GM12878 (cell line): Measurements from ENCODE around the gene GNL3. TPM values are rescaled to one million over a fixed set of nuclear protein-coding genes. Genes with fewer than 3 reads are reported as not detected.

Experiments
- ATAC-seq: fragments of 200-7000 bp; cut with Tn5 transposase; 3 replicates; pipeline ENCODE4 v1.9.1; 2020; ENCODE audit warnings: mild to moderate bottlenecking, moderate library complexity
- BruUV-seq: library from RNA; stranded (reverse); fragments of 400-500 nt; replicated peaks from 2 replicates; lab custom pipeline; 2021; lab: Mats Ljungman, UMichigan
- CTCF ChIA-PET: fragments of 300-600 bp; sonication (Branson Sonifier 250); formaldehyde crosslinking; extraction: SDS; loops from one replicate; lab custom pipeline; 2021; ENCODE audit warnings: inconsistent platforms; lab: Yijun Ruan, JAX
- POLR2A ChIA-PET: fragments of 350-600 bp; formaldehyde crosslinking; extraction: SDS; loops from one replicate; lab custom pipeline; 2021; ENCODE audit warnings: inconsistent platforms; lab: Charles Lee
- RAD21 ChIA-PET: fragments of 300-600 bp; sonication (Branson Sonifier 250); formaldehyde crosslinking; loops from one replicate; lab custom pipeline; 2023; ENCODE audit warnings: antibody characterized with exemption; ENCODE audit not compliant: unreplicated experiment; lab: Charles Lee
- SMC1A ChIA-PET: fragments of 300-600 bp; sonication (Branson Sonifier 250); formaldehyde crosslinking; loops from one replicate; lab custom pipeline; 2023; ENCODE audit not compliant: unreplicated experiment, uncharacterized antibody; lab: Charles Lee
- DNase-seq: peaks from one replicate; pipeline ENCODE4 v3.0.0-alpha.2; 2011; ENCODE audit warnings: low read depth, low spot score
- FAIRE-seq: peaks from 3 replicates; lab custom pipeline; 2011; peaks lifted over from hg19 to GRCh38; lab: Jason Lieb, UNC
- H2AFZ ChIP-seq: 2 replicates; pipeline ENCODE4 v1.6.0; 2011; ENCODE audit warnings: low read depth, low read length, control low read depth; ENCODE audit not compliant: control insufficient read depth
- H3K27ac ChIP-seq: 2 replicates; pipeline ENCODE4 v1.5.1; 2011; ENCODE audit warnings: control low read depth; ENCODE audit not compliant: control insufficient read depth, insufficient read depth
- H3K27me3 ChIP-seq, 2 experiments: replicated peaks in 1 of 2; 2 replicates each; pipeline versions ENCODE4 v1.6.0 to v1.6.1; 2011; ENCODE audit warnings: low read length in 1 of 2; ENCODE audit not compliant: control insufficient read depth in 2 of 2, insufficient read depth in 2 of 2
- H3K36me3 ChIP-seq, 2 experiments: 2 replicates each; pipeline ENCODE4 v1.5.1; 2011; ENCODE audit warnings: low read length in 1 of 2; ENCODE audit not compliant: control insufficient read depth in 2 of 2, insufficient read depth in 2 of 2
- H3K4me1 ChIP-seq: 2 replicates; pipeline ENCODE4 v1.6.1; 2011; ENCODE audit warnings: mild to moderate bottlenecking, low read length, moderate library complexity, mixed read lengths; ENCODE audit not compliant: control insufficient read depth, insufficient read depth
- H3K4me2 ChIP-seq: 2 replicates; pipeline ENCODE4 v1.6.0; 2011; ENCODE audit warnings: control low read depth; ENCODE audit not compliant: control insufficient read depth, insufficient read depth
- H3K4me3 ChIP-seq: fragments of 200-600 bp; sonication (generic); 2 replicates; pipeline ENCODE4 v1.5.1; 2016
- H3K79me2 ChIP-seq: 2 replicates; pipeline ENCODE4 v1.6.0; 2011; ENCODE audit warnings: low read length; ENCODE audit not compliant: control insufficient read depth, insufficient read depth
- H3K9ac ChIP-seq: 2 replicates; pipeline ENCODE4 v1.8.0; 2011; ENCODE audit warnings: low read length, control low read depth, mixed read lengths; ENCODE audit not compliant: control insufficient read depth, insufficient read depth
- H3K9me3 ChIP-seq: replicated peaks from 3 replicates; pipeline ENCODE4 v1.5.1; 2011; ENCODE audit warnings: mild to moderate bottlenecking, low read length; ENCODE audit not compliant: control insufficient read depth, insufficient read depth
- H4K20me1 ChIP-seq: 2 replicates; pipeline ENCODE4 v1.6.0; 2011; ENCODE audit not compliant: control insufficient read depth, insufficient read depth
- BCL11A ChIP-seq: IDR thresholded peaks from 2 replicates; pipeline ENCODE4 v1.6.1; 2011; ENCODE audit warnings: low read depth, low read length
- CBX3 ChIP-seq: fragments of 200-600 bp; sonication (generic); IDR thresholded peaks from 2 replicates; pipeline ENCODE4 v1.6.1; 2016; ENCODE audit warnings: low read depth, borderline replicate concordance
- E2F4 ChIP-seq: IDR thresholded peaks from 2 replicates; pipeline ENCODE4 v1.6.1; 2012; ENCODE audit warnings: low read depth, low read length, improper control_type of control experiment
- IRF4 ChIP-seq: IDR thresholded peaks from 2 replicates; pipeline ENCODE4 v1.6.1; 2011; ENCODE audit warnings: low read depth, low read length
- MAX ChIP-seq: IDR thresholded peaks from 2 replicates; pipeline ENCODE4 v1.6.1; 2012; ENCODE audit warnings: low read depth, low read length, improper control_type of control experiment
- NBN ChIP-seq: fragments of 450-650 bp; IDR thresholded peaks from 2 replicates; pipeline ENCODE4 v1.6.1; 2016
- SP1 ChIP-seq: IDR thresholded peaks from one replicate; pipeline ENCODE4 v1.6.1; 2011; ENCODE audit warnings: low read depth, low read length
- USF1 ChIP-seq: IDR thresholded peaks from 2 replicates; pipeline ENCODE4 v1.6.1; 2011; ENCODE audit warnings: borderline replicate concordance, low read depth, mild to moderate bottlenecking, moderate library complexity, mixed read lengths, low read length; ENCODE audit not compliant: insufficient read depth; ENCODE audit errors: extremely low read length
- WRNIP1 ChIP-seq: IDR thresholded peaks from 2 replicates; pipeline ENCODE4 v1.6.1; 2011; ENCODE audit warnings: low read depth, low read length, improper control_type of control experiment, borderline replicate concordance
- WGBS: methylation state at CpG from one replicate; pipeline ENCODE4 v1.1.6; 2016; ENCODE audit warnings: low lambda C conversion rate; ENCODE audit not compliant: insufficient replicate concordance, insufficient coverage; ENCODE audit errors: missing lambda C conversion rate; 5-methylcytosine and 5-hydroxymethylcytosine counted together
- in situ Hi-C: fragments of 300-500 bp; cut with MboI; formaldehyde crosslinking; loops from 9 replicates; pipeline ENCODE4 v1.14.3; 2018; ENCODE audit warnings: mixed read lengths
- intact Hi-C: fragments of 100-400 bp; cut with micrococcal nuclease; formaldehyde crosslinking; loops from one replicate; pipeline ENCODE4 v1.14.2; 2022; ENCODE audit not compliant: unreplicated experiment
- polyA plus RNA-seq, 11 experiments: library from polyadenylated mRNA; depleted of rRNA in 4 of 11; unstranded in 6 of 11; stranded (reverse) in 5 of 11; fragments of >200 nt; fragmentation: Nextera tagmentation in 4 of 11; fragmentation: Illumina TruSeq in 1 of 11; extraction: Ambion mirVana in 4 of 11; extraction: Trizol in 1 of 11; gene quantifications; 1 replicate in 1 of 11; 2 replicates in 10 of 11; pipeline versions ENCODE4 v1.2.1 to v1.2.3, GENCODE V29; 2011 to 2016; ENCODE audit warnings: inconsistent platforms in 2 of 11, missing spikeins in 2 of 11, low read depth in 1 of 11
- total RNA-seq, 4 experiments: library from RNA; depleted of rRNA in 3 of 4; stranded (reverse); fragments of >200 nt in 3 of 4; fragmentation: Illumina TruSeq in 1 of 4; extraction: Trizol in 1 of 4; gene quantifications; 2 replicates each; pipeline versions ENCODE4 v1.2.1 to v1.2.3, GENCODE V29; 2013 to 2021

GNL3 gene
- total and polyA plus RNA-seq, 10 of the 15 experiments (the other 5 are each of a cell fraction or from before 2014, with no cell fraction given): 172 to 368 (median 257) TPM

GRCh38 chr3:52688266-52688665, 2.4 kb downstream of the GNL3 start:
- ATAC-seq (no peak), FAIRE-seq (no peak), DNase-seq (no peak)
- peaks cover 16 to 51% of the 10 kb centered on the region in 2 experiments for H3K36me3 ChIP-seq
- peaks cover 76% of the 10 kb centered on the region for H3K79me2 ChIP-seq
- 78% methylated on average over 6 of the region's 6 CpGs for WGBS
- BruUV-seq: no TSS peak
- POLR2A ChIA-PET: interaction anchor here (4.0 to 4.1 kb wide), 2 partner anchors 8 to 16 kb away, joined by 15 to 20 read pairs; partner anchors contain the start of genes GLT8D1 and SPCS1
- H4K20me1 ChIP-seq: no peaks in the 10 kb centered on the region
- no peaks in the 10 kb centered on the region for H3K27me3 ChIP-seq
- H3K27ac ChIP-seq: no peak overlapping the region
- H3K9ac ChIP-seq: no peak overlapping the region
- intact Hi-C loops (loop anchor here (10.0 kb wide), 1 partner anchor 233 kb away; the partner anchor contains the start of genes NISCH and TNNC1), in situ Hi-C loops (no loop called here)
- TF ChIP-seq WRNIP1: no peak
- no peak for TF ChIP-seq CBX3
- TF ChIP-seq SP1: no peak
- TF ChIP-seq E2F4: no peak
- TF ChIP-seq IRF4: no peak
- TF ChIP-seq, all 136 proteins: peak for 0
- H3K4me3 ChIP-seq: peak overlapping the region; percentile 91; the same call in 1 of the 2 replicates
- H2AFZ ChIP-seq: no peak overlapping the region
- SMC1A ChIA-PET: no interaction called here
- RAD21 ChIA-PET: interaction anchor here (1.6 kb wide), 1 partner anchor 9 kb away, joined by 4 read pairs; no protein-coding TSS in a partner anchor
- peaks cover 17% of the 10 kb centered on the region for H3K4me1 ChIP-seq
- H3K9me3 ChIP-seq: no peaks in the 10 kb centered on the region
- CTCF ChIA-PET: no interaction called here
- H3K4me2 ChIP-seq: peak overlapping the region; percentile 95

GRCh38 chr3:52689151-52689550, 3.3 kb downstream of the GNL3 start:
- ChIA-PET POLR2A (interaction anchor here (4.0 kb wide), 1 partner anchor 15 kb away, joined by 15 read pairs; the partner anchor contains the start of genes GLT8D1 and SPCS1), CTCF (interaction anchor here (1.1 kb wide), 1 partner anchor 12 kb away, joined by 3 read pairs; no protein-coding TSS in a partner anchor)
- H3K27ac ChIP-seq: no peak overlapping the region; the same call in 1 of the 2 replicates

More at GRCh38 chr3:52689151-52689550, 3.3 kb downstream of the GNL3 start:
- intact Hi-C loops: loop anchor here (10.0 kb wide), 1 partner anchor 234 kb away; the partner anchor contains the start of genes NISCH and TNNC1
- Histone ChIP-seq H3K4me1 (peaks cover 17% of the 10 kb centered on the region), H3K4me3 (peak overlapping the region; percentile 91; the same call in 1 of the 2 replicates), H3K9ac (no peak overlapping the region; the same call in 1 of the 2 replicates), H3K4me2 (peak overlapping the region; percentile 95; the same call in 1 of the 2 replicates), H3K79me2 (peaks cover 68% of the 10 kb centered on the region), H3K36me3 (peaks cover 21 to 60% of the 10 kb centered on the region in 2 experiments), H3K9me3 (no peaks in the 10 kb centered on the region), H2AFZ (no peak overlapping the region), H3K27me3 (no peaks in the 10 kb centered on the region), H4K20me1 (no peaks in the 10 kb centered on the region)
- ChIA-PET RAD21 (no interaction called here), SMC1A (no interaction called here)
- in situ Hi-C loops: no loop called here
- no peak for FAIRE-seq
- DNase-seq: no peak
- BruUV-seq: no TSS peak
- TF ChIP-seq BCL11A (no peak), MAX (no peak), USF1 (no peak), NBN (no peak)
- WGBS: 66% methylated on average over 3 of the region's 3 CpGs
- ATAC-seq: no peak
